AG04449 (cell line): ENCODE results near the gene YBX3.

Experiments
- CTCF ChIA-PET: fragments of 350-600 bp; formaldehyde crosslinking; extraction: SDS; loops from one replicate; lab custom pipeline; 2021; ENCODE audit warnings: antibody characterized with exemption; lab: Yijun Ruan, JAX
- POLR2A ChIA-PET: fragments of 400-600, 350-600 bp; formaldehyde crosslinking; extraction: SDS; loops from one replicate; lab custom pipeline; 2020; ENCODE audit warnings: antibody characterized with exemption, inconsistent platforms; lab: Yijun Ruan, JAX
- DNase-seq: peaks from one replicate; pipeline ENCODE4 v3.0.0-alpha.2; 2010; ENCODE audit warnings: low read depth, low spot score
- H3K4me3 ChIP-seq: 2 replicates; pipeline ENCODE4 v1.5.1; 2011; ENCODE audit warnings: low read depth, mild to moderate bottlenecking, control low read depth, low read length
- TF ChIP-seq, protein P1 (sequence below): IDR thresholded peaks from one replicate; pipeline ENCODE4 v1.5.1; 2011; ENCODE audit warnings: mild to moderate bottlenecking, moderate library complexity, low read length, control low read depth, inconsistent platforms; ENCODE audit not compliant: insufficient read depth; ENCODE audit errors: missing control alignments

The YBX3 gene

DNA sequence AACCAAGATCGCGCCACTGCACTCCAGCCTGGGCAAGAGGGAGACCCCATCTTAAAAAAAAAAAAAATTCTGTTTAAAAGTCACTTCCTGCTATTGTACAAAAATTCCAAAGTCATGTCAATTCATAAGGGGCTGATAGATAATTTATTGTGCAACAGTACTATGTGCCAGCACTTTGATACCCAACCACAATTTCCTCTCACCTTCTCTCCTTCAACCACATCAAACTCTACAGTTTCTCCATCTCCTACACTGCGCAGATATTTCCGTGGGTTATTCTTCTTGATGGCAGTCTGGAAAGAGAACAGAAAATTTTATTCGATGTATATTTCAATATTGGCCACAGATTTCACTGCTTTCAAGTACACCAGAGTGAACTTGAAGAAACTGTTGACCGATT, 7.6 kb downstream of the YBX3 start:
- TF ChIP-seq, protein P1, sequence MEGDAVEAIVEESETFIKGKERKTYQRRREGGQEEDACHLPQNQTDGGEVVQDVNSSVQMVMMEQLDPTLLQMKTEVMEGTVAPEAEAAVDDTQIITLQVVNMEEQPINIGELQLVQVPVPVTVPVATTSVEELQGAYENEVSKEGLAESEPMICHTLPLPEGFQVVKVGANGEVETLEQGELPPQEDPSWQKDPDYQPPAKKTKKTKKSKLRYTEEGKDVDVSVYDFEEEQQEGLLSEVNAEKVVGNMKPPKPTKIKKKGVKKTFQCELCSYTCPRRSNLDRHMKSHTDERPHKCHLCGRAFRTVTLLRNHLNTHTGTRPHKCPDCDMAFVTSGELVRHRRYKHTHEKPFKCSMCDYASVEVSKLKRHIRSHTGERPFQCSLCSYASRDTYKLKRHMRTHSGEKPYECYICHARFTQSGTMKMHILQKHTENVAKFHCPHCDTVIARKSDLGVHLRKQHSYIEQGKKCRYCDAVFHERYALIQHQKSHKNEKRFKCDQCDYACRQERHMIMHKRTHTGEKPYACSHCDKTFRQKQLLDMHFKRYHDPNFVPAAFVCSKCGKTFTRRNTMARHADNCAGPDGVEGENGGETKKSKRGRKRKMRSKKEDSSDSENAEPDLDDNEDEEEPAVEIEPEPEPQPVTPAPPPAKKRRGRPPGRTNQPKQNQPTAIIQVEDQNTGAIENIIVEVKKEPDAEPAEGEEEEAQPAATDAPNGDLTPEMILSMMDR, result no peak
- DNase-seq, result no peak
- H3K4me3 ChIP-seq, result no peak overlapping the region
- ChIA-PET POLR2A (no interaction called here), CTCF (no interaction called here)

DNA sequence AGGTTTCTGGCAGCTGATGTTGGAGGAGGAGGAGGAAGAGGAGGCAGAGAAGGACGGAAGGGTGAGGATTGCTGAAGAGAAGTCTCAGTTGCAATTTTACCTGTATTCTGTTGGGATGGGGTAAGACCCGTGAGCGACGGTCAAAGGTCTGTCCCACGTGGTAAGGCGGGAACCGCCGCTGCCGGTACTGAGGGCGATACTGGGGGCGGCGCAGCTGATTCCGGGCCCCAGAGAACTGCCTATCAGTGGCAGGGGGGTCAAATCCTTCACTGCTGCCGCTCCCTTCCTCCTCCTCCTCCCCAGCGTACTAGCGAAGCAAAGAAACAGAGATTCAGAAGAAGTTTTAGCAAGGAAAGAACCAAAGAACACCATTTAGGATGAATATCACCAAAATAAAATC, 13.3 kb downstream of the YBX3 start:
- DNase-seq, result no peak
- TF ChIP-seq, protein P1, result no peak
- ChIA-PET POLR2A (no interaction called here), CTCF (no interaction called here)
- H3K4me3 ChIP-seq, result no peak overlapping the region

DNA sequence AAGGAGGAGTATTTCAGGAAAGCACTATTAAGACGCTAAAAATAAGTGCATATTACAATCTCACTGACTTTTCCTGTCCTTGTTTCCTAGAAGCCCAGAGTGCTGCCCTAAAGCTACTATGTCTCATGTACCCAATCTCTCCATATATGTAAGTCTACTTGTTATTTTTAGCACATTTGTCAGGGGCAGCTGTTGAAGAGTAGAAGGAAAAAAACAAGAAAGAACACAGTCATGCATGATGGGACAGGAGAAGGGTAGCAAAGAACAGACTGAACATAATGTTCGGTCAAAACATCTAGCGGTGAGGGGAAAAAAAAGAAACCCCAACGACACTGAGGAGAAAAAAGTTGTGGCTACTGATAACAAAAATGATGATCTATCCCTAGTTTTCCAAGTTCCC, 14.3 kb downstream of the YBX3 start:
- TF ChIP-seq, protein P1, result no peak
- no peak for DNase-seq
- ChIA-PET CTCF (interaction anchor here (1.5 kb wide), 1 partner anchor 41 kb away, joined by 6 read pairs; no protein-coding TSS in a partner anchor), POLR2A (no interaction called here)
- no peak overlapping the region for H3K4me3 ChIP-seq

DNA sequence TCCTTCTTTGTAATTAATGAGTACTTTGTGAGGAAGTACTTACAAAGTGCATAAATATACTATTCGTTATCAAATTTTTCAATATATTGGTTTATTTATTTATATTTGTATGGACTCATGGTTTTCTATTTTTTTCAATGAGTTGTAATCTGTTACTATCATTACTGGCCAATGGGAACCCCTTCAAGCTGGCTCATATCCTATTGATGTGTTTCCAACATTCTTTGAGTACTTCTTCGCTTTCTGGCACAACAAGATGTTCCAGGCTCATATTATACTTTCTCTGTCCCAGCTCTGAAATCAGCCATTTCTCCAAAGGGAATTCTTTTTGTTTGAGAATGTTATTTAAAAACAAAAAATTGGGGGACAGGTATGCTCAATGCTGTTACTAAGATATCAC, 17.5 kb downstream of the YBX3 start:
- DNase-seq, result no peak
- ChIA-PET POLR2A (no interaction called here), CTCF (no interaction called here)
- no peak overlapping the region for H3K4me3 ChIP-seq
- TF ChIP-seq, protein P1, result no peak

DNA sequence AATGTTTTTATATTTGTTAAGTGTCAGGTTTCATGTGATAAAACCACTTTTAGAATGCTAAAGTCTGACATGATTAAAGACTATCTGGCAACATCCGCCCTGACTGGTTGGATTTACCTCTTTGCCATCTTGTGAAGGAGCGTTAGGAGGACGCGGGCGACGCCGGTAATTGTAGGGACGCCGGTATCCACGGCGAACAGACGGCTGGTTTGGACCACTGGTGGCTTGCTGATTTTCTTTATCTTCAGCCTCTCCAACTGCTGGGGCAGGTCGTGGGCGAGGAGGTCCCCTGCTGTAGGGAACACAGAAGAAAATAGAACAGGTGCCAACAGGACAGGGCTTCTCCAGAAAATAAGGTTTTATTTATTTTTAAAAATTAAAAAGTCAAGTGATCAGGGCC, 21.3 kb downstream of the YBX3 start:
- DNase-seq, result no peak
- TF ChIP-seq, protein P1, result no peak
- POLR2A ChIA-PET, result no interaction called here
- CTCF ChIA-PET, result no interaction called here
- no peak overlapping the region for H3K4me3 ChIP-seq

DNA sequence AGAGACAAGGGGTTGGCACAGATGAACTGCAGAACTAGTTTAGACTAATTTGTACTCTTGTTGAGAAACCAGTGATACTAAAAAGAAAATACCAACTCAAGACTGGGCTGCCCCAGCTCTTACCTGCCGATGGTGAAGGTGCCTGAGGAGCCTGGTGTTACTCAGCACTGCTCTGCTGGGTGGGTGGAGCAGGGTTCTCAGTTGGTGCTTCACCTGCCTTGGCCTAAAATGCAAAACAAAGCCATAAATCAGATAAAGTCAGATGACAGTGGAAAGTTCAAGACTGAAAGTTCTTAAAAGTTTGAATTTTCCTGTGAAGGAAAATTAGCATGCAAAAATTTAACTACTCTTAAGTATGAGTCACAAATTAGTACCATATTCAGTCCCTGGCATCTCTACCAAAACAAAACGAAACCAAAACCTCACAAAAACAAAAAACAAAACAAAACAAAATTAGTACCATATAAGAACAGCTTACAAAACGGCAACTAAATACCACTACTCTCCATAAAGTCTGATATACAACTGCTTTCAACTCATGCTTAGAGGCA, 21.9 kb downstream of the YBX3 start:
- CTCF ChIA-PET, result interaction anchor here (1.4 to 1.9 kb wide), 3 partner anchors 26 to 466 kb away, joined by 4 to 6 read pairs (median 6); no protein-coding TSS in a partner anchor
- POLR2A ChIA-PET, result no interaction called here
- TF ChIP-seq, protein P1, result no peak
- no peak overlapping the region for H3K4me3 ChIP-seq
- no peak for DNase-seq
